IPS-11a (cell line): ENCODE measurements around the gene ZKSCAN7.
"Not testable (repeated sequence)": the region's sequence is repeated elsewhere in the genome, so short reads cannot be mapped to it uniquely, and the experiment has no call there.

Experiments
- H3K4me3 ChIP-seq: one replicate; pipeline ENCODE4 v1.5.1; 2013; ENCODE audit warnings: low read depth, low read length, control low read depth

Gene ZKSCAN7

DNA sequence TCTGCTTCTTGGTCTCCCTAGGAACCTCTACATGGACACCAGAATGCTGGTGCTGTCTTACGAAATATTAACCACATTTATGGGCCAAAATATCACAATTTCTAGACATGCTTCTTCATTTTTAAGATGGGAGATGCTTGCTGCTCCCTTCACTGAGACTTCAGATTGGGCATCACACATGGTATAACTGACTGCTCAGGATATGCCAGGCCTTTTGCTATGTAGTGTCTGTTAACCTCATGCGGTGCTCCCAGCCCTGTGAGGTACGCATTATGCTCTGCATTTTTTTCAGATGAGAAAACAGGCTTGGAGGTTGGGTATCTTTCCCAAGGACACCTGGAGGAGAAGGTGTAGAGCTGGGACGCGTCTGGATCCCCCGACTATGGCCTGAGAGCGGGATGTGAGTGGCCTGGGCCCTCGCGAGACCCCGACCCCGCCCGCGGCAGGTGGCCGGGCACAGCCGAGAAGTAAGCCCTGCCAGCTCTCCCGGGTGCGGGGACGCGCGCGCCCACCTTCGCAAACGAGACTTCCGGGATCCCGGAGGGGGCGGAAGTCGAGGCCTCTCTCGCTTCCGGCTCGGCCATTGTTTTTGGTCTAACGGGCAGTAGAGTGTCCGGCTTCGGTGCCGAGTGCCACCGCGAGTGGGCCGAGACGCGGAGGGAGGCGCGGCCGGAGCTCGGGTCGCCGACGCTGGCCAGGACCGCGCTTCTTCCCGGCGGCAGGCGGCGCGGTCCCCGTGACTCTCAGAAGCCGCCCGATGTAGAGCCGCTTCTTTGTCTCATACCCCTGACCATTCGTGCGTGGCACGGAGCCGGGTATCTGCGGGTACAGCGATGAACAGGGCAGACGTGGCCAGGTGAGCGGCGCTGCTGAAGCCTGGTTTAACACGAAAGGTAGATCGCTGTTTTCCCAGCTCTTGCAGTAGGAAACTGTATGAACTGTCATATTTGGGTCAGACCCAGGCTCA lies at the start of gene ZKSCAN7:
Gene ZKSCAN7, plus strand, starts transcription at position 568 of the 967 bp plus-strand sequence. CDS start 1,855 bp downstream, outside the sequence.
- H3K4me3 ChIP-seq: peak within 1 kb of the TSS; percentile 94

DNA sequence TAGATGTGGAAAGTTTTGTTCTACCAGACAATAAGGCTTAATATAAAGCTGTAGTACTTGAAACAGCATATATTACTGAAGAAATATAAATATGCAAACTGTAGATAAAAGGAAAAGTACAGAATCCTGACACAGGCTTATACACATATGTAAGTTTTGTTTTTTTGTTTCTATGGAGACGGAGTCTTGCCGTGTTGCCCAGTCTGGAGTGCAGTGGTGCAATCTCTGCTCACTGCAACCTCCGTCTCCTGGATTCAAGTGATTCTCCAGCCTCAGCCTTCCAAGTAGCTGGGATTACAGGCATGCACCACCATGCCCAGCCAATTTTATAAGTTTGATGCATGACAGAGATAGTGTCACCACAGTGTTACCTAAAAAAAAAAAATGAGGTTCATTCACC lies 48.4 kb upstream of the ZKSCAN7 start:
- H3K4me3 ChIP-seq: no peak overlapping the region

DNA sequence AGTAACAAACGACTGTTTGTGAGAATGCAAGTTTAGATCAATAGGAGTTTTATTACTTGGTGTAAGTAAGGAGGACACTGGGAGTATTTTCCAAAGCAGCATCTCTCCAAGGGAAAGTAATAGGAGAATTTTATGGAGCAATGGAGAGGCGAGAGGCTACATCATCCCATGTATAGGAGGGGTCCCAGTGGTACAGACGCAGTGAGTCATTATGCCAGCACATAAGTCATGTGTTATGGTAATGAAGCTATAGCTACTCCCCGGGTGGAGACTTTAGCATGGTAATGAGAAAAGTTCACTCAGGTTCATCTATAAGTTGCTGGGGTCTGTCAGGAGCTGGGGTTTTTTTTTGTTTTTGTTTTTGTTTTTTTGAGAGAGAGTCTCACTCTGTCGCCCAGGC lies 48.0 kb upstream of the ZKSCAN7 start:
- H3K4me3 ChIP-seq: no peak overlapping the region

- H3K4me3 ChIP-seq: peak overlapping the region; percentile 84
Measured at GRCh38 chr3:44509393-44509921, 45.5 kb upstream of the ZKSCAN7 start.

GRCh38 chr3:44510000-44510368 lies 45.0 kb upstream of the ZKSCAN7 start:
- H3K4me3 ChIP-seq: peak overlapping the region; percentile 84

GRCh38 chr3:44511238-44511566 lies 43.8 kb upstream of the ZKSCAN7 start:
- peak overlapping the region; percentile 53 for H3K4me3 ChIP-seq

DNA sequence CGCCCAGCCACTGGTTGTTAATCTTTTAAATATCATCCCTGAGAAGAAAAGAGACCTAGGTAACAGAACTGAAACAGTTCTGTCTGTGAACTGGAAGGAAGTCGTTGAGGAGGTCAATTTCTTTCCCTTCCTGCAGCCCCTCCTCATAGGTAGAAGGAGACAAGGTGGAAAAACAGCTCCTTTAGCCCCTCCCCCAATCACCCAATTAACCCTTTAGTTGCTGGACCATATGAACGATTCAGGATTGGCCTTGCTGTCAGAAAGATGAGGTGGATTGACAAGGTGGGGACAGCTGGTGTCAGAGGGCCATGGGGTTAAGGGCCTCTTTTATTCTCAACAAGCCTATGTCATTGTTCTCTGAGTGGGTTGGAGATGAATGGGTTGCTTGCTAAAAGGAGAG lies 41.5 kb upstream of the ZKSCAN7 start:
- H3K4me3 ChIP-seq: no peak overlapping the region

- H3K4me3 ChIP-seq: no peak overlapping the region
Measured at GRCh38 chr3:44516230-44516629, 38.8 kb upstream of the ZKSCAN7 start.

- no peak overlapping the region for H3K4me3 ChIP-seq
Measured at GRCh38 chr3:44518782-44519156, 36.2 kb upstream of the ZKSCAN7 start.

- H3K4me3 ChIP-seq: no peak overlapping the region
Measured at GRCh38 chr3:44521721-44522120, 33.3 kb upstream of the ZKSCAN7 start.

- no peak overlapping the region for H3K4me3 ChIP-seq
Measured at GRCh38 chr3:44522494-44522933, 32.5 kb upstream of the ZKSCAN7 start.

- no peak overlapping the region for H3K4me3 ChIP-seq
Measured at GRCh38 chr3:44525060-44525459, 29.9 kb upstream of the ZKSCAN7 start.

- H3K4me3 ChIP-seq: no peak overlapping the region
Measured at GRCh38 chr3:44529927-44530326, 25.1 kb upstream of the ZKSCAN7 start.

DNA sequence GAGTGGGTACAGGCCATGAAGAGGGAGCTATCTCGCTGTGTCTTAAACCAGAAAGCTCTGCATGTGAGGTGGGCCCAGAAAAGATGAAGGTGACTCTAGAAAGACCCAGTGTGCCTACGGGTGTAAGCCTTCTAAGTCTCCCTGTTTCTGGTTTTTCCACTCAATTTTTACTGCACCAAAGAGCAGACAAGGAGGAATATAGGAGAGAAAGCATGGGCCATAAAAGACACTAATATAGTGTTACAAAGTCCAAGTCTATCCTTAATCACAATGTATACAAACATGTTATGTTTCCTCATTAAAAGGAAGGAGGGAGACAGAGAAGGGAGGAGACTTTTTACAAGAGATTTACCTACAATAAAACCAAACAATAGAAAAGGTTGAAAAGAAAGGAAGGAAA lies 24.1 kb upstream of the ZKSCAN7 start:
- no peak overlapping the region for H3K4me3 ChIP-seq

GRCh38 chr3:44534659-44535058 lies 20.3 kb upstream of the ZKSCAN7 start:
- H3K4me3 ChIP-seq: not testable (repeated sequence)

DNA sequence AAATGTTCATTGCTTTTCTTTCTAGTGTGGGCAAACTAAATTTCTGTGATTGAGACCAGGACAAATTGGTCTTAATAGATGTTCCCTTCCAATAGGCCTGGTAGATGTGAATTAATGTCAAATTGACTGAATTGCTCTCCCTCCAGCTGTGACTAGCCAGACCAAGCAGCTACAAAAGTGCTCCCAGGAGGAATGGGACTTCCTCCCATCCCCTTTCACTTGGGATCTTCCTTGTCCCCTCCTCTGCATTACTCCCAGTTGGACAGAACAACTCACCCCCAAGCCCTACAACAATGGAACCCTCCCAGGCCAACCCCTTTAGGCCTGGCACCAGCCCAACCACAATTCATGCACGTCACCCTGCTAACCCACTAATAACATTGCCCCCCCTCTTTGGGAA lies 19.6 kb upstream of the ZKSCAN7 start:
- H3K4me3 ChIP-seq: no peak overlapping the region

GRCh38 chr3:44544811-44545210 lies 10.2 kb upstream of the ZKSCAN7 start:
- H3K4me3 ChIP-seq: not testable (repeated sequence)

DNA sequence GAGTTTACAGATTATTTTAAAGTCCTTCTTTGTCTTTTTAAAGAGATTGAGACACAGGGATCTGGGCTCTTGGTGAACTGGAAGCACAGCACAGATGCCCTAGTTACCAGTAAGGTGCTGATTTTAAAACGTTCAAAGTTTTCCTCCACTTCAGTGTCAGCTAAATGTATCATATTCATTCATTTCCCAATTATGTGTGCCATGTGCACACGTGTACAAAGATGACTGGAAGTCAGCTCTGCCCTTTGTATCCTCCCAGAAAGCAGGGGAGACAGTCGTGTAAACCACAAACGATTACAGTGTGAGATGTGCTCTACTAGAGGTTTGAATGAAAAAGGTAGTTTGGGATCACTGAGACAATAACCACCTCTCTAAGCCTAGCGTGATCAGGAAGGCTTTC lies 730 bp downstream of the ZKSCAN7 start:
- H3K4me3 ChIP-seq: peak overlapping the region; percentile 94

- H3K4me3 ChIP-seq: no peak overlapping the region
Measured at GRCh38 chr3:44557074-44557473, 2.1 kb downstream of the ZKSCAN7 start.

DNA sequence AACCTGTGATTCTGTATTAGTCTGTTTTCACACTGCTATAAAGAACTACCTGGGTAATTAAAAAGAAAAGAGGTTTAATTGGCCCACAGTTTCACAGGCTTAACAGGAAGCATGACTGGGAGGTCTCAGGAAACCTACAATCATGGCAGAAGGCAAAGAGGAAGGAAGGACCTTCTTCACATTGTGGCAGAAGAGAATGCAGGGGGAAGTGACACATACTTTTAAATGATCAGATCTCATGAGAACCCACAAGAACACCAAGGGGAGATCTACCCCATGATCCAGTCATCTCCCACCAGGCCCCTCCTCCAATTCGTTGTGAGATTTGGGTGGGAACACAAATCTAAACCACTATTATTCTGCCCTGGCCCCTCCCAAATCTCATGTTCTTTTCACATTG lies 6.1 kb downstream of the ZKSCAN7 start:
- no peak overlapping the region for H3K4me3 ChIP-seq

DNA sequence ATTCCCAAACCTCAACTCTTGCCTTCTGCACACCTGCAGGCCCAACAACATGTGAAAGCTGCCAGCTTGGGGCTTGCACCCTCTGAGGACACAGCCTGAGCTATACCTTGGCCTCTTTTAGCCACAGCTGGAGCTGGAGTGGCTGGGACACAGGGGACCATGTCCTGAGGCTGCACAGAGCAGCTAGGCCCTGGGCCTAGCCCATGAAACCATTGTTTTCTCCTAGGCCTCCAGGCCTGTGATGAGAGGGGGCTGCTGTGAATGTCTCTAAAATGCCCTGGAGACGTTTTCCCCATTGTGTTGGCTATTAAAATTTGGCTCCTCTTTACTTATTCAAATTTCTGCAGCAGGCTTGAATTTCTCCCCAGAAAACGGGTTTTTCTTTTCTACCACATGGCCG lies 7.2 kb downstream of the ZKSCAN7 start:
- H3K4me3 ChIP-seq: no peak overlapping the region

GRCh38 chr3:44568561-44568960 lies 13.6 kb downstream of the ZKSCAN7 start:
- H3K4me3 ChIP-seq: no peak overlapping the region

DNA sequence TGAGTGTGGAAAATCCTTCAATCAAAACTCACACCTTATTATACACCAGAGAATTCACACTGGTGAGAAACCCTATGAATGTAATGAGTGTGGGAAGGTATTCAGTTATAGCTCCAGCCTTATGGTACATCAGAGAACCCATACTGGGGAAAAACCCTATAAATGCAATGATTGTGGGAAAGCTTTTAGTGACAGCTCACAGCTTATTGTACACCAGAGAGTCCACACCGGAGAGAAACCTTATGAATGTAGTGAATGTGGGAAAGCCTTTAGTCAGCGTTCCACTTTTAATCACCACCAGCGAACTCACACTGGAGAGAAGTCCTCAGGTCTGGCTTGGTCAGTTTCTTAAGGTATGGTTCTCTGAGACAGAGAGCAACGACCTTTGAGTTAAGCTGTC lies 16.0 kb downstream of the ZKSCAN7 start:
- H3K4me3 ChIP-seq: no peak overlapping the region
